ENCODE measurements around the gene HMGA1.
"Not testable (repeated sequence)": the region's sequence is repeated elsewhere in the genome, so short reads cannot be mapped to it uniquely, and the experiment has no call there.

Gene HMGA1

GRCh38 chr6:34241351-34242215 lies 4.9 kb downstream of the HMGA1 start:
- no peak for DNase-seq

GRCh38 chr6:34242252-34243130 lies 5.8 kb downstream of the HMGA1 start:
- DNase-seq: no peak

- peak; percentile 44 for DNase-seq
These were observed 6.6 kb downstream of the HMGA1 start for GRCh38 chr6:34243131-34243771.

DNA sequence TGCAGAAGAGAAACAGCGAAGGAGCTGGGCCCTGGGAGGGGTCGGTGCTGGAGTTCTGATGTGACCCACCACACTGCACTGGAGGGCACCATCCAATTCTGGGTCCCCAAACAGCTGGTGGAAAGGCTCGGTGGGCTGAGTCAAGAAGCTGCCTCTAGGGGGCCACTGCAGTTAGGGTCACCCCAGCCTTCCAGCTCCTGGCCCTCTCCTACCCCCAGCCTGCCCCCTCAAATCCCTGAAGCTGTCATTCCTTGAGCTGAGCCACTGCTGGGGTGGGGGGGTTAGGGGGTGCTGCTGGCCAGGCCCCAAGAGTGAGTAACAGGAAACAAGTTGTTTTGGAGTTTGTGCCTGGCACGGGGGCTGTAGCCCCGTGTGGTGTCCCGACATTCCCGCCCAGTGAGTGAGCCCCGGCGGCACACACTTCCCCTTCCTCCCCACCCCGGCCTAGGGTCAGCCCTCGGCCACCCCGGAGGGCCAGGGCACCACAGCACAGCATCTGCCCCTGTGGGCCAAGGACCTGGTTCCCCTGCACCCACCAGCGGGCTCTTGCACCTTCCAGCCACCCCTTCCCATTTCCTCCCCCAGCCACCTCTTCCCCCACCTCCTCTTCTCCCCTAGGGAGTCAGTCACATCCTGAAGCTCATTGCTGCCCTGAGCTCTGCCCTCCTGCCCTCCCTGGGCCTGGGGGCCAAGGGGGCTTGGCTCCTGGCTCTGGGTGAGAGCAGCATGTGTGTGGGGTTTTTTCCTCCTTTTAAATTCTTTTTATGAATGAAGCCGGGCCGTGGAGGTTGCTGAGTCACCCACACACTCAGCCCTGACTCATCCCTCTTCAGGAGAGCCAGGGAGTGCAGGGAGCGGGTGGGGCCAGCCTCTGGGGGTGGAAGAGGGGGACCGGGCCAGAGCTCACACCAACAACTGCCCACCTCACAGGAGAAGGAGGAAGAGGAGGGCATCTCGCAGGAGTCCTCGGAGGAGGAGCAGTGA lies 7.5 kb downstream of the HMGA1 start:
- peak; percentile 75 for DNase-seq

GRCh38 chr6:34245032-34245760 lies 8.5 kb downstream of the HMGA1 start:
- not testable (repeated sequence) for DNase-seq

- not testable (repeated sequence) for DNase-seq
These were observed 9.1 kb downstream of the HMGA1 start for GRCh38 chr6:34245761-34246140.

DNA sequence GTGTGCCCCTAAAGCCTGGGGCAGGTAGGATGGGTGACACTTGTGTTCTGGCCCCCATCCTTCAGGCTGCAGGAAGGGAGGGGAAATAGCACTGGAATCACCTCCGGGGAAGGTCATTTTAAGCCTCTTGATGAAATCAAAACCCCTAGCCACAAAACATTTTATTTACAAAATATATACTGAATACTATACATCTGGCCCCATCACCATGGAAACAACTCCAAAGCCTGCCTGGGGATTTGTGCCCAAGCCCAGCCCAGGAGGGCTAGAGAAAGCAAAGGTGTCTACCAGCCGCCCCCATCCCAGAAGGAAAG lies 9.5 kb downstream of the HMGA1 start:
- no peak for DNase-seq

- no peak for DNase-seq
These were observed 10.1 kb downstream of the HMGA1 start for GRCh38 chr6:34246563-34247391.

GRCh38 chr6:34247481-34248197 lies 11.0 kb downstream of the HMGA1 start:
- DNase-seq: no peak

GRCh38 chr6:34248198-34248726 lies 11.6 kb downstream of the HMGA1 start:
- peak; percentile 42 for DNase-seq

GRCh38 chr6:34248727-34249468 lies 12.2 kb downstream of the HMGA1 start, which contains the start of gene SMIM29:
SMIM29 (minus strand) TSS chr6:34249006; CDS start chr6:34247791, 1,215 bp downstream.
- peak; percentile 95 for DNase-seq

GRCh38 chr6:34249469-34250261 lies 13.0 kb downstream of the HMGA1 start:
- DNase-seq: no peak

- not testable (repeated sequence) for DNase-seq
These were observed 15.7 kb downstream of the HMGA1 start for GRCh38 chr6:34252395-34252794.

DNA sequence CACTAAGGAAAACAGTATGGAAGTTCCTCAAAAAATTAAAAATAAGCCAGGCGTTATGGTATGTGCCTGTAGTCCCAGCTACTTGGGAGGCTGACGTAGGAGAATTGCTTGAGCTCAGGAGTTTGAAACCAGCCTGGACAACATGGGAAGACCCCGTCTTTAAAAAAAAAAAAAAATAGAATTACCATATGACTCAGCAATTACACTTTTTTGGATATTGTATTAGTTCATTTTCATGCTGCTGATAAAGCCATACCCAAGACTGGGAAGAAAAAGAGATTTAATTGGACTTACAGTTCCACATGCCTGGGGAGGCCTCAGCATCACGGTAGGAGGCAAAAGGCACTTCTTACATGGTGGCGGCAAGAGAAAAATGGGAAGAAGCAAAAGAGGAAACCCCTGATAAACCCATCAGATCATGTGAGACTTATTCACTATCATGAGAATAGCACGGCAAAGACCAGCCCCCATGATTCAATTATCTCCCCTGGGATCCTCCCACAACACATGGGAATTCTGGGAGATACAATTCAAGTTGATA lies 22.9 kb downstream of the HMGA1 start:
- DNase-seq: no peak

- no peak for DNase-seq
These were observed 24.0 kb downstream of the HMGA1 start for GRCh38 chr6:34260576-34261267.

GRCh38 chr6:34263484-34263883 lies 26.8 kb downstream of the HMGA1 start:
- not testable (repeated sequence) for DNase-seq

DNA sequence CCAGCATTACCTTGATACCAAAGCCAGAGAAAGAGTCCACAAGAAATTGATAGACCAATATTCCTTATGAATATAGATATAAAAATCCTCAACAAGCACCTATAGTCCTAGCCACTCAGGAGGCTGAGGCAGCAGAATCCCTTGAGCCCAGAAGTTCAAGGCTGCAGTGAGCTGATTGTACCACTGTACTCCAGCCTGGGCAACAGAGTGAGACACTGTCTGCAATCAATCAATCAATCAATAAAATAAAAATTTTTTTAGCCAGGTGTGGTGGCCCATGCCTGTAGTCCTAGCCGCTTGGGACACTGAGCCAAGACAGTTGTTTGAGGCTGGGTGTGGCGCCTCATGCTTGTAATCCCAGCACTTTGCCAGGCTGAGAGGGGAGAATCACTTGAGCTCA lies 31.1 kb downstream of the HMGA1 start:
- DNase-seq: no peak
